ENCODE measurements around the gene NPC1. TPM values are rescaled to one million over a fixed set of nuclear protein-coding genes. Genes with fewer than 3 reads are reported as not detected.

The NPC1 gene
- total RNA-seq, 4 donors from 2014 or later, result 16.9 to 73.7 (median 43.6) TPM

- TF ChIP-seq CTCF (IDR thresholded peaks at IDR 0.05), result no peak
- no peak for TF ChIP-seq POLR2A (IDR thresholded peaks at IDR 0.05)
- intact Hi-C loops (cut with DNase I), result no loop called here
- WGBS, 2 donors, result 80 to 86% methylated on average over 6 of the region's 6 CpGs
- no peak overlapping the region for H3K27ac ChIP-seq
- no peaks in the 10 kb centered on the region for H3K4me1 ChIP-seq
- no peaks in the 10 kb centered on the region for H3K27me3 ChIP-seq
- peaks cover 22 to 100% (median 46%) of the 10 kb centered on the region in 3 donors for H3K36me3 ChIP-seq
- H3K4me3 ChIP-seq, result no peak overlapping the region
- DNase-seq, result no peak
- H3K9me3 ChIP-seq, result no peaks in the 10 kb centered on the region
These were observed 47.4 kb downstream of the NPC1 start for GRCh38 chr18:23538870-23539269.

- Histone ChIP-seq H3K4me3 (no peak overlapping the region), H3K4me1 (peaks cover 0 to 5% (median 0%) of the 10 kb centered on the region in 3 donors), H3K9me3 (no peaks in the 10 kb centered on the region), H3K27ac (peak overlapping the region in 2 of 4 donors; percentile 9 to 23), H3K36me3 (peaks cover 22 to 100% (median 51%) of the 10 kb centered on the region in 3 donors), H3K27me3 (no peaks in the 10 kb centered on the region)
- intact Hi-C loops (cut with DNase I), result no loop called here
- no peak for DNase-seq
- TF ChIP-seq POLR2A (IDR thresholded peaks at IDR 0.05) (no peak), CTCF (IDR thresholded peaks at IDR 0.05) (no peak)
- WGBS, 2 donors, result 72 to 79% methylated on average over 8 of the region's 9 CpGs
These were observed 48.3 kb downstream of the NPC1 start for GRCh38 chr18:23538001-23538400.

- Histone ChIP-seq H3K36me3 (peaks cover 22 to 100% (median 48%) of the 10 kb centered on the region in 3 donors), H3K27me3 (no peaks in the 10 kb centered on the region), H3K9me3 (no peaks in the 10 kb centered on the region), H3K27ac (peak overlapping the region in 1 of 4 donors; percentile 7), H3K4me3 (no peak overlapping the region), H3K4me1 (peaks cover 0 to 7% (median 0%) of the 10 kb centered on the region in 3 donors)
- DNase-seq, result no peak
- 89 to 95% methylated on average over 7 of the region's 7 CpGs for WGBS, 2 donors
- TF ChIP-seq CTCF (IDR thresholded peaks at IDR 0.05) (no peak), POLR2A (IDR thresholded peaks at IDR 0.05) (no peak)
- intact Hi-C loops (cut with DNase I), result no loop called here
These were observed 49.0 kb downstream of the NPC1 start for GRCh38 chr18:23537274-23537673.

GRCh38 chr18:23536204-23536603 is 50.1 kb downstream of the NPC1 start:
- Histone ChIP-seq H3K4me1 (peaks cover 0 to 7% (median 0%) of the 10 kb centered on the region in 3 donors), H3K27ac (peak overlapping the region in 1 of 4 donors; percentile 21), H3K36me3 (peaks cover 27 to 100% (median 55%) of the 10 kb centered on the region in 3 donors), H3K9me3 (no peaks in the 10 kb centered on the region), H3K4me3 (no peak overlapping the region), H3K27me3 (no peaks in the 10 kb centered on the region)
- no peak for TF ChIP-seq CTCF (IDR thresholded peaks at IDR 0.05)
- TF ChIP-seq POLR2A (IDR thresholded peaks at IDR 0.05), result no peak
- WGBS, 2 donors, result 76 to 81% methylated on average over 5 of the region's 5 CpGs
- DNase-seq, result no peak
- intact Hi-C loops (cut with DNase I), result no loop called here

- no peak for DNase-seq
- H3K4me3 ChIP-seq, result no peak overlapping the region
These were observed 52.0 kb downstream of the NPC1 start for GRCh38 chr18:23534276-23534675.

More at GRCh38 chr18:23534276-23534675, 52.0 kb downstream of the NPC1 start:
- TF ChIP-seq CTCF (IDR thresholded peaks at IDR 0.05) (no peak), POLR2A (IDR thresholded peaks at IDR 0.05) (no peak)
- Histone ChIP-seq H3K4me1 (peaks cover 0 to 14% (median 1%) of the 10 kb centered on the region in 3 donors), H3K27me3 (no peaks in the 10 kb centered on the region), H3K9me3 (no peaks in the 10 kb centered on the region), H3K36me3 (peaks cover 32 to 100% (median 54%) of the 10 kb centered on the region in 3 donors), H3K27ac (peak overlapping the region in 1 of 4 donors; percentile 15)
- intact Hi-C loops (cut with DNase I), result no loop called here
- WGBS, 2 donors, result 93 to 98% methylated on average over 14 to 16 of the region's 16 CpGs

Measured in esophagus squamous epithelium (tissue), 5 donors.